Measurements from ENCODE around the gene RHBDF2. TPM values are rescaled to one million over a fixed set of nuclear protein-coding genes. Genes with fewer than 3 reads are reported as not detected.

RHBDF2 gene
- total RNA-seq, 4 donors from 2014 or later = 33.1 to 99.0 (median 73.5) TPM

- H3K27me3 ChIP-seq = no peaks in the 10 kb centered on the region
- H3K4me3 ChIP-seq = no peak overlapping the region
- no peaks in the 10 kb centered on the region for H3K36me3 ChIP-seq
- no peak overlapping the region for H3K27ac ChIP-seq
- peaks cover 0 to 20% (median 0%) of the 10 kb centered on the region in 4 donors for H3K4me1 ChIP-seq
- DNase-seq (ENCODE audit: low spot score in 2 of 2) = peak in 1 of 2 donors; percentile 20
- 52 to 57% methylated on average over 9 of the region's 9 CpGs for WGBS, 2 donors
- no peaks in the 10 kb centered on the region for H3K9me3 ChIP-seq
- TF ChIP-seq POLR2A (IDR thresholded peaks at IDR 0.05) (no peak), CTCF (IDR thresholded peaks at IDR 0.05) (no peak), EP300 (IDR thresholded peaks at IDR 0.05) (no peak)
Observed at GRCh38 chr17:76446449-76447231, 54.6 kb downstream of the RHBDF2 start.

GRCh38 chr17:76445697-76446448 is 55.4 kb downstream of the RHBDF2 start:
- 65 to 74% methylated on average over 10 of the region's 10 CpGs for WGBS, 2 donors
- no peak for DNase-seq (ENCODE audit: low spot score in 2 of 2)

GRCh38 chr17:76444518-76445311 is 56.5 kb downstream of the RHBDF2 start:
- DNase-seq (ENCODE audit: low spot score in 2 of 2) = no peak
- H3K4me3 ChIP-seq = no peak overlapping the region
- H3K36me3 ChIP-seq = no peaks in the 10 kb centered on the region
- H3K9me3 ChIP-seq = no peaks in the 10 kb centered on the region
- TF ChIP-seq POLR2A (IDR thresholded peaks at IDR 0.05) (no peak), EP300 (IDR thresholded peaks at IDR 0.05) (no peak), CTCF (IDR thresholded peaks at IDR 0.05) (no peak)
- no peaks in the 10 kb centered on the region for H3K27me3 ChIP-seq
- H3K27ac ChIP-seq = no peak overlapping the region
- H3K4me1 ChIP-seq = peaks cover 0 to 15% (median 0%) of the 10 kb centered on the region in 4 donors
- WGBS, 2 donors = 59 to 77% methylated on average over 9 of the region's 9 CpGs

More at GRCh38 chr17:76445697-76446448, 55.4 kb downstream of the RHBDF2 start:
- no peak overlapping the region for H3K4me3 ChIP-seq
- no peaks in the 10 kb centered on the region for H3K9me3 ChIP-seq
- no peak overlapping the region for H3K27ac ChIP-seq
- no peaks in the 10 kb centered on the region for H3K27me3 ChIP-seq
- H3K36me3 ChIP-seq = no peaks in the 10 kb centered on the region
- TF ChIP-seq CTCF (IDR thresholded peaks at IDR 0.05) (no peak), EP300 (IDR thresholded peaks at IDR 0.05) (no peak), POLR2A (IDR thresholded peaks at IDR 0.05) (no peak)
- H3K4me1 ChIP-seq = peaks cover 0 to 15% (median 0%) of the 10 kb centered on the region in 4 donors

GRCh38 chr17:76442341-76443338 is 58.6 kb downstream of the RHBDF2 start:
- peaks cover 0 to 15% (median 0%) of the 10 kb centered on the region in 4 donors for H3K4me1 ChIP-seq
- WGBS, 2 donors = 88 to 91% methylated on average over 8 of the region's 8 CpGs
- H3K27ac ChIP-seq = no peak overlapping the region
- no peak overlapping the region for H3K4me3 ChIP-seq
- H3K27me3 ChIP-seq = no peaks in the 10 kb centered on the region
- H3K9me3 ChIP-seq = no peaks in the 10 kb centered on the region
- H3K36me3 ChIP-seq = no peaks in the 10 kb centered on the region
- no peak for DNase-seq (ENCODE audit: low spot score in 2 of 2)
- no peak for TF ChIP-seq POLR2A (IDR thresholded peaks at IDR 0.05)
- TF ChIP-seq EP300 (IDR thresholded peaks at IDR 0.05) = no peak
- TF ChIP-seq CTCF (IDR thresholded peaks at IDR 0.05) = no peak
